ENCODE results near the gene PIWIL1. TPM values are rescaled to one million over a fixed set of nuclear protein-coding genes. Genes with fewer than 3 reads are reported as not detected.
A peak's percentile ranks its signal among the peaks of the same experiment; 100 is the strongest.

The PIWIL1 gene
- total RNA-seq, 1 experiment from 2014 or later, result not detected

DNA sequence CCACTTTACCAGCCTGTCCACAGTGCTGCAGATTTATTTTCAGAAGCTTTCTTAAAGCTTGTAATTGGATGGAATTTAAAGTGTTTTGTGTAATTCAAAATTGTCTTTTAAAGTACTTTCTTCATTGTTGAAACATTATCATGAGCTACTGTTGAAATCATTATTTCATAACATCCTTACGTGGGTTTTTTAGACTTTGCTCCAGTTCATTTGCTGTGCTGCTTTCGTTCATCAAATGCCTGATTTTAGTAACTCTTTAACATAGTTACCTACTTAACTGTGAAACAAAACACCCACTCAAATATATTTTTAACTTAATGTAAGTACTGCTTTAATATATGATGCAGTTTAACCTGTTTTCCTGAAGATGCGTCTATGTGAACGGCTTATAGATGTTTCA, 47.5 kb downstream of the PIWIL1 start:
- H3K27ac ChIP-seq (ENCODE audit: low read depth, low read length, poor library complexity, severe bottlenecking), result no peak overlapping the region

DNA sequence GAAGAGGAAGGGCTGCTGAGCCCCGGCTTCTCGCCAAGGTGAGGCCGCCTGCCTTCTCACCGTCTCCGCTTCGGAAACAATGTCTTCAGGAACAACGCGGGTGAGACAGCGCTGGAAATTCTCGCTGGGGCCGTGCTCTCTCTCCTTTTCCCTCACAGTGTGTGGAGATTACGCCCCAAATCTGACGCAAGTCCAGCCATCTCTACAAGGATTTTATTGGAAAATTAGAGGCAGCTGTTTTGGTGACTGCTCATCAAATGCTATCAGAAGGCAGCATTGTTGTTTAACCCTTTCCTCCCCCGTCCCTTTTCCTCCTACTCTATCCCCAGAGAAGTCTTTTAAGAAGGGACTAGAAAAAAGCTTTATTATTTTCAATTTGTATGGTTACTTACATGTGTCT, 53.5 kb downstream of the PIWIL1 start:
- no peak overlapping the region for H3K27ac ChIP-seq (ENCODE audit: low read depth, low read length, poor library complexity, severe bottlenecking)
- ChIA-PET POLR2A (ENCODE audit: low non-redundant PET) (no interaction called here), CTCF (no interaction called here)
- no peaks in the 10 kb centered on the region for H3K9me3 ChIP-seq (ENCODE audit: low read depth, low read length, poor library complexity, severe bottlenecking)
- BruUV-seq (replicated peaks), result no TSS peak
- H3K36me3 ChIP-seq (ENCODE audit: insufficient read depth, low read length, poor library complexity, severe bottlenecking), result no peaks in the 10 kb centered on the region
- intact Hi-C loops (cut with micrococcal nuclease; ENCODE audit: unreplicated experiment), result no loop called here
- peak; percentile 1 for DNase-seq (ENCODE audit: low spot score)
- no peaks in the 10 kb centered on the region for H3K4me1 ChIP-seq (ENCODE audit: insufficient read depth, low read length, poor library complexity, severe bottlenecking)
- H3K27me3 ChIP-seq (replicated peaks; ENCODE audit: insufficient read depth, low read depth, low read length, poor library complexity), result peaks cover 14% of the 10 kb centered on the region
- TF ChIP-seq, protein P1, sequence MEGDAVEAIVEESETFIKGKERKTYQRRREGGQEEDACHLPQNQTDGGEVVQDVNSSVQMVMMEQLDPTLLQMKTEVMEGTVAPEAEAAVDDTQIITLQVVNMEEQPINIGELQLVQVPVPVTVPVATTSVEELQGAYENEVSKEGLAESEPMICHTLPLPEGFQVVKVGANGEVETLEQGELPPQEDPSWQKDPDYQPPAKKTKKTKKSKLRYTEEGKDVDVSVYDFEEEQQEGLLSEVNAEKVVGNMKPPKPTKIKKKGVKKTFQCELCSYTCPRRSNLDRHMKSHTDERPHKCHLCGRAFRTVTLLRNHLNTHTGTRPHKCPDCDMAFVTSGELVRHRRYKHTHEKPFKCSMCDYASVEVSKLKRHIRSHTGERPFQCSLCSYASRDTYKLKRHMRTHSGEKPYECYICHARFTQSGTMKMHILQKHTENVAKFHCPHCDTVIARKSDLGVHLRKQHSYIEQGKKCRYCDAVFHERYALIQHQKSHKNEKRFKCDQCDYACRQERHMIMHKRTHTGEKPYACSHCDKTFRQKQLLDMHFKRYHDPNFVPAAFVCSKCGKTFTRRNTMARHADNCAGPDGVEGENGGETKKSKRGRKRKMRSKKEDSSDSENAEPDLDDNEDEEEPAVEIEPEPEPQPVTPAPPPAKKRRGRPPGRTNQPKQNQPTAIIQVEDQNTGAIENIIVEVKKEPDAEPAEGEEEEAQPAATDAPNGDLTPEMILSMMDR (conservative IDR thresholded peaks at IDR 0.05; ENCODE audit: low read depth, low read length), result no peak
- no peak for TF ChIP-seq EZH2 (IDR thresholded peaks at IDR 0.05; ENCODE audit: borderline replicate concordance, low read depth, low read length, poor library complexity, severe bottlenecking)
- no peak overlapping the region for H3K4me3 ChIP-seq (ENCODE audit: low read depth, low read length, poor library complexity, severe bottlenecking)

More for the DNA sequence above, 47.5 kb downstream of the PIWIL1 start:
- H3K4me3 ChIP-seq (ENCODE audit: low read depth, low read length, poor library complexity, severe bottlenecking), result no peak overlapping the region
- H3K27me3 ChIP-seq (replicated peaks; ENCODE audit: insufficient read depth, low read depth, low read length, poor library complexity), result no peaks in the 10 kb centered on the region
- CTCF ChIA-PET, result no interaction called here
- no peaks in the 10 kb centered on the region for H3K36me3 ChIP-seq (ENCODE audit: insufficient read depth, low read length, poor library complexity, severe bottlenecking)
- no peak for TF ChIP-seq EZH2 (IDR thresholded peaks at IDR 0.05; ENCODE audit: borderline replicate concordance, low read depth, low read length, poor library complexity, severe bottlenecking)
- TF ChIP-seq, protein P1 (conservative IDR thresholded peaks at IDR 0.05; ENCODE audit: low read depth, low read length), result no peak
- DNase-seq (ENCODE audit: low spot score), result no peak
- intact Hi-C loops (cut with micrococcal nuclease; ENCODE audit: unreplicated experiment), result no loop called here
- BruUV-seq (replicated peaks), result no TSS peak
- H3K4me1 ChIP-seq (ENCODE audit: insufficient read depth, low read length, poor library complexity, severe bottlenecking), result no peaks in the 10 kb centered on the region
- POLR2A ChIA-PET (ENCODE audit: low non-redundant PET), result no interaction called here
- no peaks in the 10 kb centered on the region for H3K9me3 ChIP-seq (ENCODE audit: low read depth, low read length, poor library complexity, severe bottlenecking)

DNA sequence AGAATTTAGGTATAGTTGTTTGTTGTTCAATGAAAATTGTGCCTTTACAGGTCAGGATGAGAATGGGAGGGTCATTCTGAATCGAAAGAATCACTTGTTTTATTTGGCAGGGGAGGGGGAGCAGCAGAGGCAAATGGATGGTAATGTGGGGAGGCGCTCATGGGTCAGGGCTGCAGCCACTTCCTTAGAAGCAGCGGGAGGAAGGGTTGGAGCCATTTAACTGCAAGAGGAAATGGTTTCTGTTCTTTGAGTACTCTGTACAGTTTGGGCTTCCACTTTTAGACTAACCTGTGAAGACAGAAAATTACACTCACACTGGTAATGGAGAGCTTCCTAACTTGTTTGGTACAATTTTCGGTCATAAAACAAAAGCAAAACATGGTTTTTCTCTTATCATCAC, 57.2 kb downstream of the PIWIL1 start:
- intact Hi-C loops (cut with micrococcal nuclease; ENCODE audit: unreplicated experiment), result no loop called here
- no TSS peak for BruUV-seq (replicated peaks)
- Histone ChIP-seq H3K27me3 (replicated peaks; ENCODE audit: insufficient read depth, low read depth, low read length, poor library complexity) (peaks cover 20% of the 10 kb centered on the region), H3K4me3 (ENCODE audit: low read depth, low read length, poor library complexity, severe bottlenecking) (no peak overlapping the region), H3K36me3 (ENCODE audit: insufficient read depth, low read length, poor library complexity, severe bottlenecking) (no peaks in the 10 kb centered on the region), H3K27ac (ENCODE audit: low read depth, low read length, poor library complexity, severe bottlenecking) (no peak overlapping the region), H3K9me3 (ENCODE audit: low read depth, low read length, poor library complexity, severe bottlenecking) (no peaks in the 10 kb centered on the region), H3K4me1 (ENCODE audit: insufficient read depth, low read length, poor library complexity, severe bottlenecking) (no peaks in the 10 kb centered on the region)
- TF ChIP-seq EZH2 (IDR thresholded peaks at IDR 0.05; ENCODE audit: borderline replicate concordance, low read depth, low read length, poor library complexity, severe bottlenecking), result no peak
- TF ChIP-seq, protein P1 (conservative IDR thresholded peaks at IDR 0.05; ENCODE audit: low read depth, low read length), result no peak
- ChIA-PET POLR2A (ENCODE audit: low non-redundant PET) (no interaction called here), CTCF (no interaction called here)
- DNase-seq (ENCODE audit: low spot score), result no peak
